ENCODE data around the gene MRTO4.
"Not testable (repeated sequence)": the region's sequence is repeated elsewhere in the genome, so short reads cannot be mapped to it uniquely, and the experiment has no call there.

MRTO4 gene

GRCh38 chr1:19270343-19270730 lies 18.7 kb downstream of the MRTO4 start:
- not testable (repeated sequence) for DNase-seq (ENCODE audit: low spot score)

- DNase-seq (ENCODE audit: low spot score), result no peak
Observed at GRCh38 chr1:19272064-19272463, 20.5 kb downstream of the MRTO4 start.

GRCh38 chr1:19273106-19273843 lies 21.7 kb downstream of the MRTO4 start:
- DNase-seq (ENCODE audit: low spot score), result no peak

DNA sequence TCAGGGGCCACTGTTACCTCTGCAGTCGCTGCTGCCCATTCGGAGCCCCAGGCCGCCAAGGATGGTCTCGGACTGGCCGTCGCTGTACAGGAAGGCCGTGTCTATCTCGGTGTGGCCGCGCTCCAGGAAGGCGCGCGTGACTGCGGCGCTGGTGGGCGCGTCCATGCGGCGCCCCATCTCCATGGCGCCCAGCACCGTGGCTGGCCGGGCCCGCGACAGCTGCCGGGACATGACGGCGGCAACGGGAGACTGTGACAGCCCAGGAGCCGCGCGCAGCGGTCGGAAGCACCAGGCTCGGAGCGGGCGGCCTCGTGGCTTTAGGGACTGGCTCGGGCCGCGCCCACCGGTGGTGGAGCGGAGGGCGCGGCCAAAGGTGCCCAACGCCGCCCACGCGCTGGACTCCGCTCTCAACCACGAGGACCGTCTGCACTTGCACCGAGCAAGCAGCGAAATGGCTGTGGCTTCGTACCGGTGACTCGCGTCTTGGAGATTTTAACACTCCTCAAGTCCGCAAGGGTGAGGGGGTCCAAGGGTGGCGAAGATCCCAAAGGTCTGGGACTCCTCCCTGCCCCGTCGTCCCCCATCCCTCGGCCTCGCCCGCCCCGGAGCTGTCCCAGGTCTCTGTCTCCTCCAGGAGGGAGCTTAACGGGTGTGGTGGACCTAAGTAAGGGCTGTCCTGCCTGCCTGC lies 22.4 kb downstream of the MRTO4 start:
- not testable (repeated sequence) for DNase-seq (ENCODE audit: low spot score)

GRCh38 chr1:19274636-19275035 lies 23.0 kb downstream of the MRTO4 start:
- no peak for DNase-seq (ENCODE audit: low spot score)

DNA sequence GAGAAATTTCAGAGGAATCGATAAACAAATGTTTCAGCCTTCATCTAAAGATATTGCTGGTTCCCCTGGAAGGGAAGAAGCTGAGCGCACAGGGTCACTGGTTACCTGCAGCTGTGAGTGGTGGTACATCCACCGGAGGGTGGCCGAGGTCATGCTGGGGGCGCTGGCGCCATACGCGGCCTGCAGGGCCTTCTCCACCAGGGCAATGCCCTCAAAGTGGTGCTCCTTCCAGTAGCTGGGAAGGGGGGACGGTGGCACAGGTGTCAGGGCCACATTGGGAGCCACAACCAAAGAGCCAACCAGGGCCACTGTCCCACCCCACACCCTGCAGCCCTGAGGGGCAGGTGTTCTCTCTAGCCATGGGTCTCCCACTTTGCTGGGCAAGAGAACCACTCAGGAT lies 32.3 kb downstream of the MRTO4 start:
- DNase-seq (ENCODE audit: low spot score), result no peak

DNA sequence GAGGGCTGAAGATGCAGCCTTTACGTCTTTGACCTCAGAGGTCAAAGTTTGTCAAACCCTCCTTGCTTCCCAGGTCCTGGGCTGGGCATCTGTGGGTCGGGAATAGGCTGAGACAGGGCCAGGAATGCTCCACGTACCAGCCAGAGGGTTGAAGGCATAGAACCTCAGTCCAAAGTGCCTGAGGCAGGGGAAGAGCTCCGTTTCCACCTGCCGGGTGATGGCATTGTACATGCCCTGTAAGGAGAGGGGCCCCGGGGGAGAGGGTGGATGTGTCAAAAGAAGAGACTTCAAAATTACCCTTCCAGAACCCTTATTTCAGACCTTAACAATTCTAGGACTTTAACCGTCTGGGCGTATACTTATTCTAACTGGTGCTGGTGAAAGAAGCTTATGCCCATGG lies 33.3 kb downstream of the MRTO4 start:
- no peak for DNase-seq (ENCODE audit: low spot score)

- DNase-seq (ENCODE audit: low spot score), result not testable (repeated sequence)
Observed at GRCh38 chr1:19285366-19285765, 33.8 kb downstream of the MRTO4 start.

DNA sequence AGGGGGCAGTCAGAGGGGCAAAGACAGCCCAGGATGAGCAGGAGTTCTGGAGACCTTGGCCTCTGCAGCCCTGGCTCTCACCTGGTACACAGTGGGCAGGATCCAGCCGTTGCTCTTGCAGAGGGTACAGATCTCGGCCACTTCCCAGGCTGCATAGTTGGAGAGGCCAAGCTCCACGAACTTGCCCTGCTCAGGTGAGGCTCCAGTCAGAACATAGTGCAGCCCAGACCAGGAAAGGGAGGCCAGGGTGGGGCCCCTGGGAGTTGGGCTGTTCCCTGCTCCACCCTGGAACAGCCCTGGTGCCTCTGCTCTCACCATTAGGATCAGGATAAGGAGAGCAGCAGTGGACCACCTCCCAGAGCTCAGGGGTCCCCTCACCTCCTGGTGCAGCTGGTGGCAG lies 34.2 kb downstream of the MRTO4 start:
- DNase-seq (ENCODE audit: low spot score), result not testable (repeated sequence)

DNA sequence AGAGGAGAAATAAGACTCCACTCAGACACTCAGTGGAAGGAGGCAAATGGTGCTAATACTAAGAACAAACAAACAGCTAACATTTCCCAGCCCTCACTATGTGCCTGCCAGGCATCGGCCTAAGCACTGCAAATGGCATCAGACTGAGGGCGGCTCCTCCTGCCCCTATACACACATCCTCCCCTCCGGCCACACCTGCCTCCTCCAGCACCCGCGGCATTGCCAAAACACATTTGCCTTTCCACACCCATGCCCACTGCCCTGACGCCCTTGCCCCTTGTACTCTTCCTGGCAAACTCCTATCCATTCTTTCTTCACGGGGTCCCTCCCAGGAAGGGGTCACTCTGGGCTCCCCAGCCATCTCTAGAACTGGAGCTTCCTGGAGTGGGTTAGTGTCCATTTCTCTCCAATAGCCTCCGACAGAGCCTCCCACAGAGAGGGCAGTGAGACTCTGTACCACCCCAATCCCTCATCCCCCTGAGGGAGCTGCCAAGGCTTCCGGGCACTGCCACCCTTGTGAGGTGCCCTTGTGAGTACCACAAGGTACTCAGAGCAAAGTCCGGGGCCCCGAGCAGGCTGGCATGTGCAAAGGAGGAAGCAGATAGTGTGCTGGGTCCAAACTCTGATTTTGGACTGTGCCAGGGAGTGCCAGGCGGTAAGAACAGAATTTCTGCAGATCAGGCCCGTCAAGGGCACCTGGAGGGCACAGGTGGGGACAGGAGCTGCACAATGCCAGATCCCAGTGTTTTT lies 36.0 kb downstream of the MRTO4 start:
- no peak for DNase-seq (ENCODE audit: low spot score)

- DNase-seq (ENCODE audit: low spot score), result not testable (repeated sequence)
Observed at GRCh38 chr1:19288324-19289241, 37.0 kb downstream of the MRTO4 start, which contains the start of gene AKR7A3. Gene AKR7A3 (minus strand): TSS chr1:19288770. CDS start chr1:19288709, 61 bp downstream.

- no peak for DNase-seq (ENCODE audit: low spot score)
Observed at GRCh38 chr1:19289244-19289643, 37.6 kb downstream of the MRTO4 start.

DNA sequence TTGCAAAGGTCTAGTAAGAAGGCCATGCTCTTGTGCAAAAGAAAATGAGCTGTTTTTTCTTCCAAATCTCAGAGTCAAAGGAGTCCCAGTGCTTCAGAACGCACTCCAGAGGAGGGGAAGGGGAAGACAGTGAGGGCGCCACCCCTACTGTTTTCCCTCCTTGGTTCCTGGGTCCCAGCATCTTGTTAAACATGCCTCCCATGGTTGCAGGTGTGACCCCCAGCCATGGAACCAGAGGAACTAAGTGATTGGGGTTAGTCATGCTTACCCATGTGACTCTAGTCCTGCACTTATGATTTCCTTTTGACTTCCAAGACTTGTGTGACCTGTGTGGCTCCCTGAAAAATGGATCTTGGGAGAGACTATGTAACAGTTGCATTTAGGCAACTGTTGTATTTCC lies 43.0 kb downstream of the MRTO4 start:
- DNase-seq (ENCODE audit: low spot score), result no peak

- no peak for DNase-seq (ENCODE audit: low spot score)
Observed at GRCh38 chr1:19300211-19300610, 48.6 kb downstream of the MRTO4 start.

GRCh38 chr1:19304081-19304480 lies 52.5 kb downstream of the MRTO4 start:
- DNase-seq (ENCODE audit: low spot score), result not testable (repeated sequence)

- DNase-seq (ENCODE audit: low spot score), result no peak
Observed at GRCh38 chr1:19305880-19306279, 54.3 kb downstream of the MRTO4 start.

- no peak for DNase-seq (ENCODE audit: low spot score)
Observed at GRCh38 chr1:19306941-19307340, 55.3 kb downstream of the MRTO4 start.

GRCh38 chr1:19307794-19308508 lies 56.3 kb downstream of the MRTO4 start:
- DNase-seq (ENCODE audit: low spot score), result no peak

DNA sequence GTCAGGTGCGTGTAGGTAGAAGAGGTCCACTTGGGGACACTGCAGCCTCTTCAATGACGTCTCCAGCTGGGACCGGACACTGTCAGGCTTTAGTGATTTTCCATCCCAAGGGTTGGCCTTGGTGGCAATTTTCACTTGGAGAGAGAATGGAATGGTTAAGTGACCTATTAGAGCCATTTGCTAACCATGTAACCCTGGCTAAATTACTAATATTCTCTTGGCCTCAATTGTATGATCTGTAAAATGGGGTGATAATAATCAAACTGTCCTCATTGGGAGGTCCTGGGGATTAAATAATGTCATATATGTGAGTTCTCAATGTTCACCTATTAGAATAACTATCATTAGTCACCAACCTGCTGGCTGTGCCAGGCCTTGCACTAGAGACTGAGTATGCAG lies 56.9 kb downstream of the MRTO4 start:
- DNase-seq (ENCODE audit: low spot score), result no peak

DNA sequence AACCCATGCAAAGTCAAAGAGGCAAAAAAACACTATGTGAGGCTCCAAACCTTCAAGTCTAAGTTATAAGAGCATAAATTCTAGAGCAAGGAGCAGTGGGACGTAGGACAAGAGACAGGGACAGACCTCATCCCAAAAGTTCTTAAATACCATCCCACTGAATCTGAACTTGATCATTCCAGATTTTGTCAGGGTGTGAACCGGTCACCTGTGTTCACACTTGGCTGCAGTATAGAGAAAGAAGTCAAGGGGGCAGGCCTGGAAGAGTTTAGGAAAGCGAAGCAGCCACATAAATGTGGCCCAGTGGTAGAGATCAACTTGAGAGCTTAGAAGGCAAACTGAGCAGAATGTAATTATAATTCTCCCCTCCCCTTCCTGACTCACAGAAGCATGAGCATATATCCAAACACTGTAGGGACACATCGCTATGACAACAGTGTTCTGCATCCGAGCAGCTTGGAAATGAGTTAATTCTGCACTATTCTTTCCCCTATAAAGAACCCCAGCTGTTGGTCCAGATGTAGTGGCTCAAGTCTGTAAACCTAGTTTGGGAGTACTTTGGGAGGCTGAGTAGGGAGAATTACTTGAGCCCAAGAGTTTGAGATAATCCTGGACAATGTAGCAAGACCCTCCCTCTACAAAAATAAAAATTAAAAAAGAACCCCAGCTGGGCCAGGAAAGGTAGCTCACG lies 57.7 kb downstream of the MRTO4 start:
- no peak for DNase-seq (ENCODE audit: low spot score)

Data from kidney capillary endothelial cell (primary cell).